GM12872 (cell line): Measurements from ENCODE around the gene TBC1D23.

Experiments used
- CTCF ChIP-seq: IDR thresholded peaks from 3 replicates; pipeline ENCODE4 v1.5.1; 2011; ENCODE audit warnings: low read depth, mild to moderate bottlenecking, low read length, moderate library complexity; ENCODE audit not compliant: insufficient read depth

TBC1D23 gene

GRCh38 chr3:100260685-100261484 is at the start of gene TBC1D23:
Gene TBC1D23 (plus strand): TSS chr3:100260992. CDS start chr3:100261019, 27 bp downstream.
- no peak for TF ChIP-seq CTCF

GRCh38 chr3:100213891-100214573 is 46.8 kb upstream of the TBC1D23 start:
- TF ChIP-seq CTCF: no peak

GRCh38 chr3:100214574-100214964 is 46.2 kb upstream of the TBC1D23 start:
- TF ChIP-seq CTCF: no peak

GRCh38 chr3:100216713-100217112 is 44.1 kb upstream of the TBC1D23 start:
- no peak for TF ChIP-seq CTCF

GRCh38 chr3:100221159-100221558 is 39.6 kb upstream of the TBC1D23 start:
- TF ChIP-seq CTCF: no peak

GRCh38 chr3:100225193-100225592 is 35.6 kb upstream of the TBC1D23 start:
- no peak for TF ChIP-seq CTCF

GRCh38 chr3:100225883-100226282 is 34.9 kb upstream of the TBC1D23 start:
- TF ChIP-seq CTCF: no peak
